Measurements from ENCODE around the gene COL5A1.

DNA sequence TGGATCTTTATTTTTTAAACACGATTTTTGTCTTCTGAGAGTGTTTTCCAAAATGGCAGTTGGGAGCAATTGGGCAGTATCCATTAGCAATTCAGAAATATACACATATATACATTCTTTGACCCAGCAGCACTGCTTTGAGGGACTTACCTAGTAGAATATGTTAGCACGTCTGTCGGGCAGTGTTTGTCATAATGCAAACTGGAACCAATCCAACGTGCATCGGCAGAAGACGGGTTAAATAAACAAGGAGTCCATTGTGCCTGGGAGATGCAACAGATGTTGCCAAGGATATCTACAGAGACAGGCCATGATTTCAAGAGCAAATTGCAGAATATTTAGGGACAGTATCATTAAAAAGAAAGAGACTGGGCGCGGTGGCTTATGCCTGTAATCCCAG, 107.0 kb downstream of the COL5A1 start:
- no peak for TF ChIP-seq EZH2 (IDR thresholded peaks at IDR 0.05; ENCODE audit: borderline replicate concordance, low read length)
- TF ChIP-seq, protein P1, sequence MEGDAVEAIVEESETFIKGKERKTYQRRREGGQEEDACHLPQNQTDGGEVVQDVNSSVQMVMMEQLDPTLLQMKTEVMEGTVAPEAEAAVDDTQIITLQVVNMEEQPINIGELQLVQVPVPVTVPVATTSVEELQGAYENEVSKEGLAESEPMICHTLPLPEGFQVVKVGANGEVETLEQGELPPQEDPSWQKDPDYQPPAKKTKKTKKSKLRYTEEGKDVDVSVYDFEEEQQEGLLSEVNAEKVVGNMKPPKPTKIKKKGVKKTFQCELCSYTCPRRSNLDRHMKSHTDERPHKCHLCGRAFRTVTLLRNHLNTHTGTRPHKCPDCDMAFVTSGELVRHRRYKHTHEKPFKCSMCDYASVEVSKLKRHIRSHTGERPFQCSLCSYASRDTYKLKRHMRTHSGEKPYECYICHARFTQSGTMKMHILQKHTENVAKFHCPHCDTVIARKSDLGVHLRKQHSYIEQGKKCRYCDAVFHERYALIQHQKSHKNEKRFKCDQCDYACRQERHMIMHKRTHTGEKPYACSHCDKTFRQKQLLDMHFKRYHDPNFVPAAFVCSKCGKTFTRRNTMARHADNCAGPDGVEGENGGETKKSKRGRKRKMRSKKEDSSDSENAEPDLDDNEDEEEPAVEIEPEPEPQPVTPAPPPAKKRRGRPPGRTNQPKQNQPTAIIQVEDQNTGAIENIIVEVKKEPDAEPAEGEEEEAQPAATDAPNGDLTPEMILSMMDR (IDR thresholded peaks at IDR 0.05; ENCODE audit: low read length), result no peak

Measured in OCI-LY1 (cell line).